ENCODE results near the gene MATN1.

The MATN1 gene

GRCh38 chr1:30744060-30744756 lies 20.8 kb upstream of the MATN1 start:
- DNase-seq = peak; percentile 37

GRCh38 chr1:30743584-30744059 lies 20.2 kb upstream of the MATN1 start:
- peak; percentile 72 for DNase-seq

DNA sequence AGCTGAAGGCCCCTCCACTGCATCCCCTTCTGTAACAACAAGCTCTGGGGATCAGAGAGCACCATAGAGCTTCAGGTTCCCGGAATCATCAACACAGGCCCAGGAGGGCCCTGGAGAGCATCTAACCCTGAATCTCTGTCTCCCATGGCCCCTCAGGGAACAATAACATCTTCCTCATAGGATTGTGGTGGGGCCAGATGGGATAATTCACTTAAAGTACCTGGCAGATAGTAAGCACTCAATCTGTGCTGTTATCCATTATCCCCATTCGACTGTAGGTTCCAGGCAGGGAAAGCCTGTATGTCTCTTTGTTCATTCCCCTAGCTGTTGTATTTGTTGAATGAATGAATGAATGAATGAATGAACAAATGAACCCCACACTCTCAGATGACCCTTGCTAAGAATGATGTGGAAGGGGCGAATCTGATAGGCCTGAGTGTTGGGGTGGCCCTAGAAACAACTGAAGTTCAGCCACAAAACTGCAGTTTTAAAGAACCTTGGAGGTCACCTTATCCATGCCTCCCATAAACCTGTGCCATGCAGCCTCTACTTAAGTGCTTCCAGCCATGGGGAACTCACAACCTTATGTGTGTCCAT lies 19.7 kb upstream of the MATN1 start:
- no peak for DNase-seq

DNA sequence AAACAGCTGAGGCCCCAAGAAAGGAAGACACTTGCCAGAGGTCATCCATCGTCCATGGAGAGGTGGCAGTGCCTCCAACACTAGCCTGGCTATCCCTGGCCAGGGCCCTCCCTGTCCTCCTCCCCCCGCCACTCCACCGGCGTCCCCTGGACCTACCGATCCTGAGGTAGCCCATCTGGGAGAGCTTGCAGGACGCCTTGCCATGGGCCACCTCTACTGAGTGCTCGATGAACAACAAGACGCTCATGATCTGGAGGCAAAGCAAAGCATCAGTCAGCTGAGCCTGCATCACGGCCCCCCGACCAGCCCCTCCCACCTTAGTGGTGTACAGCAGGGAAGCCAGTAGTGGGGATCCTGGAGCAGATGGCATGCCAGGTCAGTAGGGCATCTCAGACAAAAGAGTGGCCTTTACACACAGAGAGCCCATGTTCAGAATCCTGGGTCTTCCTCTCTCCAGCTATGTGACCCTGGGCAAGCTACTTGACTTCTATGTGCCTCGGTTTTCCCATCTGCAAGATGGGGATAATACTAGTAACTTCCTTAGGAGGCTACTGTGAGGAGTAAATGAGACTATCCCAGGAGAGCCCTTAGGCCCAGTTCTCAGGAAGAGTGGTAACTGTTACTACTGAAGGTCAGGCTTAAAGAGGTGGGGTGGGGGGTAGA lies 19.0 kb upstream of the MATN1 start:
- DNase-seq = no peak

GRCh38 chr1:30741239-30741894 lies 18.0 kb upstream of the MATN1 start:
- DNase-seq = no peak

DNA sequence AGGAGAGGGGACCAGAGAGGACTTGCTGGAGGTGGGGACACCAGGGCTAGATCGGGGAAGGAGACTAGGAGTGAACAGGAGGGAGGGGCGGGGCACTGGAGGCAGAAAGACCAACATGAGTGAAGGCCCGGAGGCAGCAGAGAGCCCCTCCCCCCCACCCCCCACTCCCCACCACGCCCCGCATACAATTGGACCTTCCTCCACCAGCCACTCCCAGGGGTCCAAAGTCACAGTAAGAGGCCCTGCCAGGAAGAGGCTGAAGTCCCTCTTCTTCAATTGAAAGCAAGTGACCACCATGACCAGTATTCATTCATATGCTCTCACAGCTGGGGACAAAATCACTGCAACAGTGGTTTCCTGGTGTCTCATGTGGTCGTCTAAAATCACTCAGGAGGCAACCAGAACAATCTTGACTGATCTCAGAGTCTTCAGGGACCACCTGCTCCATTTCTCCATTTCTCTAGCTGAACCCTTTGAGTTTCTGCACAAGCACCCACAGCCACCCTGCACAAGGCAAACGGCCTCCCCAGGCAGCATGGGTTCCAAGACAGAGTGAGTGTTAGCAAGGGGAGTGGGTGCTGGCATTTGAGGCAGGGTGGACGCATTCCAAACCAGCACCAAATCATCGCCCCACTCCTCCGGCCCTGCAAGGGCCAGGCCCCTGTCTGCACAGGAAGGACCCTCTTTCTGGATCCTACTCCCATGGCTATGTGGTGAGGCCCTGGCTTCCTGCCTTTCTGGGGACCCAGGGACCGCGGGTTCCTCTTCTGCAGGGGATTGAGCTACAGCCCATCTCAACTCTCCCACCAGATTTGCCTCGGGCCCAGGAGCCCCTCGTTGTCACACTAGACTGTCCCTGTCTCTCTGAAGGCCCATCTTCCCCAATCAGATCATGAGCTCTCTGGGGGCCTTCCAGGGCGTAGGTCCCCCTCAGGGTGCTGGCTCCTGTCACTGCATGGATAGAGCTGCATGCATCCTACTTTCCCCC lies 17.2 kb upstream of the MATN1 start:
- no peak for DNase-seq

GRCh38 chr1:30739601-30740000 lies 16.2 kb upstream of the MATN1 start:
- DNase-seq = no peak

GRCh38 chr1:30738715-30739559 lies 15.6 kb upstream of the MATN1 start:
- DNase-seq = no peak

GRCh38 chr1:30738040-30738714 lies 14.8 kb upstream of the MATN1 start:
- DNase-seq = no peak

GRCh38 chr1:30737357-30738039 lies 14.1 kb upstream of the MATN1 start:
- DNase-seq = no peak

DNA sequence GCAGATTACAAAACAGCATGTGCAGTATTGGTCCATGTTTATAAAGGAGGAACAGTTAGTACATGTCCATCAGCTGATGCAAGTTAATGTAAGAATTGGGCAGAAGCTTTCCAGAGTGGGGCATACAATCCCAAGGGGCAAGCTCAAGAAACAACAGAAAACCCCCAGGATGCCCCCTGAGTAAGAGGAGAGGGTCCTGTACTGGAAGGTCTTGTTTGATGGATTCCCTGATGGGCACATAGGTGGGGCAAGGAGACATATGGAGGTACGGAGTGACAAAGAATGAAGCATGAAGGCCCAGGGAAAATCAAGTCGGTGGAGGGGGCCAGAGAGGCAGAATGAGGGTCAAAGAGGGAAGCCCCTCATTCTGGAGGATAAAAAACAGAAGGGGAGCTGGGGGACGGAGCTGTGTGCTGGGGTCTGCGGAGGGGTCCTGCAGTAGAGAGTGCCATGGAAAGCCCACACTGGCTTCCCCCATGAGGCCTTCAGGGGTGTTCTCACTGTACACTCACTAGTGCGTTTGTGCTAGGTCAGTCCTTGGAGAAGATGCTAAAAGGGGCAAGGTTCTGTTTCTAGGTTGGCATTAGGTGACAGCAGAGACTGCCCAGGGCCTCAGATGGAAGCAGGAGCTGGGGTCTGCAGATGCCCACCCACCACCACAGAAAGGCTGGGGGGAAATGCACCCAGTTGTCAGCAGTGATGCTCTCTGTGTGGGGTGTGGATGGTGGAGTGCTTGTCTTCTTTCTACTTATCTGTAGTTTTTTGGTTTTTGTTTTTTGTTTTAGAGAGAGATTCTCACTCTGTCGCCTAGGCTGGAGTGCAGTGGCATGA lies 12.5 kb upstream of the MATN1 start:
- no peak for DNase-seq

DNA sequence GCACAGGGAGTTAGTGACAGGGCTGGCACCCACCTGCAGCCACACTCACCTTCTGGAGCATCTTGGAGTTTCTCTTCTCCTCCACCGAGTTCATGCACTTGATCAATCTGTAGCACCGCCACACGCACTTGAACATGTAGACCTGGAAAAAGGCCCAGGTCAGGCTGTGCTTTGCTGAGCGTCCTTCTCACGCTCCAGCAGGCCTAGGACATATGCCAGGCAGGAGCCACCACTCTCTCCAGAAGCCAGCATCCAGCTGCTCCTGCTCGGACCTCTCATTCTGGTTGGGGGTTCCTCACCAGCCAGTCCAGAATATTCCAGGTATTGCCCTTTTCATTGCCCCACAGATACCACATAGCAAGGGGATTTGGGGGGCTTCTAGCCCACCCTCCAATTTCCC lies 11.7 kb upstream of the MATN1 start:
- DNase-seq = no peak

- no peak for DNase-seq
These were observed 11.2 kb upstream of the MATN1 start for GRCh38 chr1:30734580-30734979.

GRCh38 chr1:30734106-30734505 lies 10.7 kb upstream of the MATN1 start:
- DNase-seq = no peak

GRCh38 chr1:30733493-30733892 lies 10.1 kb upstream of the MATN1 start:
- DNase-seq = no peak

DNA sequence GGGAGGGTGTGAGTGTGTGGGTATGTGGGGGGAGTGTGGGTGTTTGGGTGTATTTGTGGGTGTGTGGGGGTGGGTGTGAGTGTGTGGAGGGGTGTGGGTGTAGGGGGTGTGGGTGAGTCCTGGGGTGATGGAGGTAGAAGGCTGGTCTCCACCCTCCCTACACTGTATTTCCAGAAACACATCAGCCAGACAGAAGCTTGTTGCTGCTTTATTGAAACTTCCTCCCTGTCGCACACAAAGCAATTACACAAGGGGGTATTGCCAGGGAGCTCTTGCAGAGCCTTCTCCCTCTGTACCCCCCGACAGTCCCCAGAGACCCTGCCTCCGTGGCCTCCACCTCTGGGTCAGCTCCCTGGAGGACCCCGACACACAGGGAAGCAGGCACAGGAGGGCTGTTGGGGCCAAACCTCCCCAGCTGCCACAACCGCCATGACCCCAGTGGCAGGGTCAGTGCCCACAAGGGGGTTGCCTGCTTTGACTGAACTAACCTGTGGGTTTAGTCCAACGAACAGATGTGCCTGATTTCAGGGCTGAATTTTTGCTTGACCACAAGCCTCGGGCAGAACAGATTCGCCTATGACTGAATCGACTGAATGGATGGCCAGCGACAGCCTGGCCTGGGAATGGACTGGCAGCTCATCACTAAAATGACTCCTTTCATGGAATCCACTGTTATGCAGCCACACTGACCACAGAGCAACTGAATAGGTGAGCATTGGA lies 9.1 kb upstream of the MATN1 start:
- DNase-seq = no peak

- no peak for DNase-seq
These were observed 8.5 kb upstream of the MATN1 start for GRCh38 chr1:30731806-30732276.

DNA sequence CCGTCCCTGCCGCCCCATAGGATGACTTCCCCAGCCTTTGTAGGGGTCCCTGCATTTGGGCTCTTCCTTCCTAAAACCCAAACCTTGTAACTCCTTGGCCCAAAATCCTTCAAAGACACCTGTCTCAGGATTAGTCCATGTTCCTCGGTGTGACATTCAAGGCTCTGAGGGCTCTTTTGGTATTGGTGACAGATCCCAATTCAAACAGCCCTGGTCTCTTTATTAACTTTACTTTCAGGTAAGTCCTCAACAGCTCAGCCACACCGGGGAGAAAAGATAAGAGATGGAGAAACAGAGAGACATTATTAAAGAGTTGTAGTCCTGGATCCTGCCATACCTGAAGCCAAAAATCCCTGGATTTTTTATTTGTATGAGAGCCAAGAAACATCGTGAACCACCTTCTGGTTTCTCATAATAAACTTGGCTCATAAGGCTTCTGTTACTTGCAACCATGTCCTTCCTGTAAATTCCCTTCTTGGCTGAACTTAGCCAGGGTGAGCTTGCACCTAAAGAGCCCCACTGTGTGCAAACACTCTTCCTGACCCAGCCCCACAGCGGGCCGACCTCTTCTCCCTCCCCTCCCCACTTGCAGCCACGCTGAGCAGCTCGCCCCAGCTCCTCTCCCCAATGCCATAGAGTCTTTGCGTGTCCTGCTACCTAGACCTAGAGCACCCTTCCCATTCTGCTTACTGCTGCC lies 7.9 kb upstream of the MATN1 start:
- no peak for DNase-seq

Data from activated gamma-delta T cell treated with Interleukin-2 at 50 U/mL for 16 hours (primary cell).